OCI-LY3 (cell line): Measurements from ENCODE around the gene MCCC1.

Experiments used
- H2AFZ ChIP-seq: fragments of 200-600, 300-600 bp; shearing (Covaris generic); 2 replicates; pipeline ENCODE4 v1.6.0; 2014; ENCODE audit warnings: antibody characterized with exemption, low read depth, low read length
- H3K27ac ChIP-seq: fragments of 200-600, 300-600 bp; sonication (generic); 2 replicates; pipeline ENCODE4 v1.5.1; 2014; ENCODE audit warnings: mild to moderate bottlenecking, low read length, moderate library complexity, mixed read lengths
- H3K27me3 ChIP-seq: fragments of 200-600, 300-600 bp; sonication (generic); 2 replicates; pipeline ENCODE4 v1.6.1; 2014; ENCODE audit warnings: low read depth, low read length, mixed read lengths
- H3K36me3 ChIP-seq: fragments of 200-600, 300-600 bp; sonication (generic); replicated peaks from 2 replicates; pipeline ENCODE3; 2014; ENCODE audit warnings: low read depth, low read length, mixed read lengths
- H3K4me1 ChIP-seq: fragments of 300-600, 200-600 bp; sonication (generic); 2 replicates; pipeline ENCODE4 v1.6.1; 2014; ENCODE audit warnings: low read length, mixed read lengths
- H3K4me2 ChIP-seq: fragments of 200-600, 300-600 bp; sonication (generic); 2 replicates; pipeline ENCODE4 v1.6.1; 2014; ENCODE audit warnings: low read length, mixed read lengths
- H3K4me3 ChIP-seq: fragments of 300-600, 200-600 bp; sonication (generic); 2 replicates; pipeline ENCODE4 v1.5.1; 2014; ENCODE audit warnings: antibody characterized with exemption, mild to moderate bottlenecking, low read length, moderate library complexity
- H3K79me2 ChIP-seq: fragments of 300-600, 200-600 bp; shearing (Covaris generic); 2 replicates; pipeline ENCODE4 v1.6.1; 2014; ENCODE audit warnings: mild to moderate bottlenecking, low read length, mixed read lengths
- H3K9ac ChIP-seq: fragments of 300-600, 200-600 bp; shearing (Covaris generic); 2 replicates; pipeline ENCODE4 v1.6.0; 2014; ENCODE audit warnings: mild to moderate bottlenecking, low read length, moderate library complexity
- H3K9me3 ChIP-seq: fragments of 200-600, 300-600 bp; shearing (Covaris generic); 2 replicates; pipeline ENCODE4 v1.6.1; 2014; ENCODE audit warnings: low read length, mixed read lengths; ENCODE audit not compliant: insufficient read depth
- H4K20me1 ChIP-seq: fragments of 200-600, 300-600 bp; sonication (generic); 2 replicates; pipeline ENCODE4 v1.6.1; 2016; ENCODE audit warnings: low read length, mixed read lengths; ENCODE audit not compliant: insufficient read depth
- CTCF ChIP-seq: fragments of 200-600, 300-600 bp; sonication (generic); IDR thresholded peaks from 2 replicates; pipeline ENCODE4 v1.5.1; 2014; ENCODE audit warnings: antibody characterized with exemption, low read length, low read depth
- EZH2phosphoT487 ChIP-seq: fragments of 200-600 bp; shearing (Covaris generic); IDR thresholded peaks from 2 replicates; pipeline ENCODE4 v1.6.1; 2018; ENCODE audit warnings: antibody characterized with exemption, mixed run types, low read depth

The MCCC1 gene

GRCh38 chr3:183099026-183099837, at the start of gene MCCC1:
MCCC1 (minus strand) TSS chr3:183099496; CDS start chr3:183099440, 56 bp downstream.
- TF ChIP-seq EZH2phosphoT487, result no peak
- no peak for TF ChIP-seq CTCF
- Histone ChIP-seq H3K9me3 (no peaks in the 10 kb centered on the region), H2AFZ (peak within 1 kb of the TSS; percentile 69)

GRCh38 chr3:183148056-183148455, 48.8 kb upstream of the MCCC1 start:
- peaks cover 78% of the 10 kb centered on the region for H3K27me3 ChIP-seq
- no peak overlapping the region for H3K9ac ChIP-seq
- H3K79me2 ChIP-seq, result no peaks in the 10 kb centered on the region
- no peak overlapping the region for H3K4me3 ChIP-seq
- no peak overlapping the region for H2AFZ ChIP-seq
- 0 out of 2 replicates have a peak, but pooled peaks cover 4% of the 10 kb centered on the region for H3K4me1 ChIP-seq
- TF ChIP-seq EZH2phosphoT487, result no peak
- no peak for TF ChIP-seq CTCF
- H4K20me1 ChIP-seq, result peaks cover 13% of the 10 kb centered on the region
- no peak overlapping the region for H3K27ac ChIP-seq
- H3K4me2 ChIP-seq, result no peak overlapping the region
- no peaks in the 10 kb centered on the region for H3K36me3 ChIP-seq
- no peaks in the 10 kb centered on the region for H3K9me3 ChIP-seq

More at GRCh38 chr3:183099026-183099837, at the start of gene MCCC1:
- Histone ChIP-seq H3K4me2 (peak within 1 kb of the TSS; percentile 88), H3K27ac (peak within 1 kb of the TSS; percentile 64), H3K36me3 (peaks cover 11% of the 10 kb centered on the region), H3K27me3 (no peaks in the 10 kb centered on the region), H4K20me1 (no peaks in the 10 kb centered on the region), H3K4me3 (peak within 1 kb of the TSS; percentile 87), H3K79me2 (peaks cover 32% of the 10 kb centered on the region), H3K4me1 (peaks cover 13% of the 10 kb centered on the region), H3K9ac (peak within 1 kb of the TSS; percentile 77)

- no peaks in the 10 kb centered on the region for H3K79me2 ChIP-seq
- TF ChIP-seq EZH2phosphoT487, result no peak
- TF ChIP-seq CTCF, result no peak
- H3K9me3 ChIP-seq, result no peaks in the 10 kb centered on the region
- H3K9ac ChIP-seq, result no peak overlapping the region
- no peak overlapping the region for H3K27ac ChIP-seq
- H4K20me1 ChIP-seq, result no peaks in the 10 kb centered on the region
- no peak overlapping the region for H3K4me3 ChIP-seq
- H3K36me3 ChIP-seq, result no peaks in the 10 kb centered on the region
- H3K4me1 ChIP-seq, result no peaks in the 10 kb centered on the region
- H3K4me2 ChIP-seq, result no peak overlapping the region
- H2AFZ ChIP-seq, result no peak overlapping the region
- peaks cover 84% of the 10 kb centered on the region for H3K27me3 ChIP-seq
These were observed 45.1 kb upstream of the MCCC1 start for GRCh38 chr3:183144363-183144762.

- H2AFZ ChIP-seq, result no peak overlapping the region
- H3K27ac ChIP-seq, result no peak overlapping the region
- H3K9ac ChIP-seq, result no peak overlapping the region
- H3K4me2 ChIP-seq, result no peak overlapping the region
- no peak overlapping the region for H3K4me3 ChIP-seq
- H4K20me1 ChIP-seq, result no peaks in the 10 kb centered on the region
- H3K79me2 ChIP-seq, result no peaks in the 10 kb centered on the region
- H3K9me3 ChIP-seq, result 0 out of 2 replicates have a peak, but pooled peaks cover 3% of the 10 kb centered on the region
- H3K27me3 ChIP-seq, result peaks cover 85% of the 10 kb centered on the region
- no peaks in the 10 kb centered on the region for H3K36me3 ChIP-seq
- H3K4me1 ChIP-seq, result no peaks in the 10 kb centered on the region
- TF ChIP-seq EZH2phosphoT487 (no peak), CTCF (no peak)
These were observed 42.9 kb upstream of the MCCC1 start for GRCh38 chr3:183142199-183142598.
